22Rv1 (cell line): ENCODE measurements around the gene QPCTL.

Experiments
- CTCF ChIP-seq: fragments of 450-650 bp; IDR thresholded peaks from 2 replicates; pipeline ENCODE4 v1.5.1; 2017; ENCODE audit warnings: mild to moderate bottlenecking
- ZFX ChIP-seq: fragments of 450-650 bp; IDR thresholded peaks from 2 replicates; pipeline ENCODE4 v1.6.1; 2017; ENCODE audit warnings: antibody characterized with exemption, borderline replicate concordance

- TF ChIP-seq CTCF = no peak
- no peak for TF ChIP-seq ZFX
These were observed 20.7 kb downstream of the QPCTL start for GRCh38 chr19:45713141-45713540.
